Measurements from ENCODE around the gene SLC25A12. TPM values are rescaled to one million over a fixed set of nuclear protein-coding genes. Genes with fewer than 3 reads are reported as not detected.

The SLC25A12 gene
- total and polyA plus RNA-seq, 9 of the 15 experiments (the other 6 are each of a cell fraction or from before 2014, with no cell fraction given): 13.5 to 36.5 (median 21.7) TPM

- TF ChIP-seq THRB (CRISPR knock-in tag; conservative IDR thresholded peaks at IDR 0.05) (peak; percentile 88), SP1 (CRISPR knock-in tag; IDR thresholded peaks at IDR 0.05) (peak; percentile 79), ZFP30 (CRISPR knock-in tag; IDR thresholded peaks at IDR 0.05; ENCODE audit: borderline replicate concordance) (no peak), DIDO1 (tag; IDR thresholded peaks at IDR 0.05; ENCODE audit: low read depth) (no peak), MCM2 (IDR thresholded peaks at IDR 0.05; ENCODE audit: low read depth) (no peak), MED1 (CRISPR knock-in tag; IDR thresholded peaks at IDR 0.05; ENCODE audit: borderline replicate concordance) (0 out of 2 replicates have a peak, but pooled peaks have one; percentile 36), FOXP1 (CRISPR knock-in tag; IDR thresholded peaks at IDR 0.05) (no peak), E2F1 (CRISPR knock-in tag; IDR thresholded peaks at IDR 0.05) (peak; percentile 86; the same call in 1 of the 2 replicates), DLX4 (CRISPR knock-in tag; IDR thresholded peaks at IDR 0.05) (no peak), MTA1 (IDR thresholded peaks at IDR 0.05; ENCODE audit: borderline replicate concordance) (no peak), GABPB2 (CRISPR knock-in tag; conservative IDR thresholded peaks at IDR 0.05) (no peak), FOXA1 (IDR thresholded peaks at IDR 0.05; ENCODE audit: borderline replicate concordance) (no peak), PHF8 (IDR thresholded peaks at IDR 0.05; ENCODE audit: borderline replicate concordance, low read length) (peak; percentile 95; the same call in 1 of the 2 replicates), ZNF561 (CRISPR knock-in tag; conservative IDR thresholded peaks at IDR 0.05) (no peak), ZNF347 (CRISPR knock-in tag; IDR thresholded peaks at IDR 0.05; ENCODE audit: low read depth) (no peak), ARID1B (IDR thresholded peaks at IDR 0.05) (peak; percentile 52), MIER1 (IDR thresholded peaks at IDR 0.05; ENCODE audit: low read depth) (0 out of 2 replicates have a peak, but pooled peaks have one; percentile 53), PCBP2 (IDR thresholded peaks at IDR 0.05; ENCODE audit: low read depth, low read length, poor library complexity, severe bottlenecking) (no peak), RCOR1 (IDR thresholded peaks at IDR 0.05; ENCODE audit: borderline replicate concordance in 1 of 2, low read depth in 2 of 2, low read length in 2 of 2) (0 out of 4 replicates have a peak, but pooled peaks of 1 of the 2 experiments have one; percentile 1), SAFB (IDR thresholded peaks at IDR 0.05; ENCODE audit: borderline replicate concordance, low read depth, low read length) (0 out of 2 replicates have a peak, but pooled peaks have one; percentile 57), ARHGAP35 (IDR thresholded peaks at IDR 0.05; ENCODE audit: partially characterized antibody) (no peak), ZNF431 (CRISPR knock-in tag; IDR thresholded peaks at IDR 0.05) (peak; percentile 76; the same call in 1 of the 2 replicates)
Measured at GRCh38 chr2:171893824-171894611, at the start of gene SLC25A12 (continued).

All from K562 (cell line).